Fibroblast of skin of scalp (primary cell): ENCODE measurements around the gene MTRF1.
"Not testable (repeated sequence)": the region's sequence is repeated elsewhere in the genome, so short reads cannot be mapped to it uniquely, and the experiment has no call there.

Experiments used
- DNase-seq: peaks from one replicate; pipeline ENCODE4 v3.0.0-alpha.2; 2013

MTRF1 gene

DNA sequence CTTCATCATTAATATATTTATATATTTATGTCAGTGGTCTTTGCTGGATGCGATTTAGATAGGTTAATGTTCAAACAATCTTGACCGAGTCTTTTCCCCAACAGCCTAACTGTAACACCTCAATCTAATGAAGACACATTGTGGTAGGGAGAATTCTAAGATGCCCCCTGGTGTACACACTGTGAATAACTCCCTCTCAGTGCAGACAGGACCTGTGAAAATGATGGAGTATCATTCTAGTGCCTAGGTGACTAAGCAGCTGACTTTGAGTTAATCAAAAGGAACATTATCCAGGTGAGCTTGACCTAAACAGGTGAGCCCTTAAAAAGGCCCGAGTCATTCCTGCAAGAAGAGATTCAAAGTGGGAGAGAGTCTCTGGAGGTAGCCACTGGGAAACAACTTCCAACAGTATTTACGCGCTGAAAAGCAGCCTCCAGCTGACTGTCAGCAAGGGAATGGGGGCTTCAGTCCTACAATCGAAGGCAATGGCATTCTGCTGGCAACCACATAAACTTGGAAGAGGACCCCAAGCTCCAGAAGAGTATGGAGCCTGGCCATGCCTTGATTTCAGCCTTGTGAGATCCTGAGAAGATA lies 41.0 kb downstream of the MTRF1 start:
- peak; percentile 57 for DNase-seq

DNA sequence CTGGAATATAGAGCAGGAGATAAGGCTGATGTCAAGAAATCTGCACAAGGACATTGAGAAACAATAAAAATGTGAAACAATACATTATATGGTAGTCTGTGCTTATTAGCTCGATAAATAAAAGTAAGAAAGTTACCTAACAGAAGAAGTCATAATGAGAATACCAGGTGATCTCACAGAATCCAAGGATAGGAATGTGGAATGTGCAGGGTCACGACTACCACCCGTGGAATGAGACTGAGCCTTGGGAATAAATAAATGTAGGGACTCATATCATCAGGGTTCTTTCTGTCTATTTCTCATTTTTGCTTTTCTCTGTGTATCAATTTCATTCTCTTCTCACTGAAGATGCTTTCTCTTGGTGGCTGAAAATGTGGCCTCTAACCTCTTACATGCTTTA lies 43.0 kb downstream of the MTRF1 start:
- DNase-seq = no peak

DNA sequence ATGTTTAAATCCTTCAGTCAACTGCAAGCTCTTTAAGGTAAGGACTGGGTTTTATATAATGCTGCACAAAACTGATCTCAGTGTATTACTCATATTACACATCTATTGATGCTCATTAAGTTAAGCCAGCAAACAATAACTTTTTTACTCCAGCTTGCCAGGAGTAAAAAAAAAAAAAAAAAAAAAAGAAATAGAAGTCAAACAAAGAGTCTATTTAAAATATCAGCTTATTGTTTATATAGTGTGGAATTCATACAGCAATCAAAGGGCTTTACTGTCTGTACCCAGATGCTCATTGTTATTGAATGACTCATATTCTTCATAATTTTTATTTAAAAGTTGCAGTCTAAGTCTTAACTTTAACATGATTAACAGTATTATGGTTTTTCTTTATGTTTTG lies 47.2 kb downstream of the MTRF1 start:
- peak; percentile 55 for DNase-seq

GRCh38 chr13:41213919-41214318 lies 49.5 kb downstream of the MTRF1 start:
- DNase-seq = no peak

- no peak for DNase-seq
These were observed 50.1 kb downstream of the MTRF1 start for GRCh38 chr13:41213316-41213715.

DNA sequence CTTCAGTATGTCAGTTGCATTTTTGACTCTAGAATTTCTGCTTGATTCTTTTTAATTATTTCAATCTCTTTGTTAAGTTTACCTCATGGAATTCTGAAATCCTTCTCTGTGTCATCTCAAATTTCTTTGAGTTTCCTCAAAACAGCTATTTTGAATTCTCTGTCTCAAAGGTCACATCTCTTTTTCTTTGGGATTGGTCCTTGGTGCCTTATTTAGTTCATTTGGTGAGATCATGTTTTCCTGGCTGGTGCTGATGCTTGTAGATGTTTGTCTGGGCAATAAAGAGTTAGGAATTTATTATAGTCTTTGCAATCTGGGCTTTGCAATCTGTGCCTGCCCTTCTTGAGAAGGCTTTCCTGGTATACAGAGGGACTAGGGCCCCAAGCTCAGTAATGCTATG lies 50.5 kb downstream of the MTRF1 start:
- no peak for DNase-seq

DNA sequence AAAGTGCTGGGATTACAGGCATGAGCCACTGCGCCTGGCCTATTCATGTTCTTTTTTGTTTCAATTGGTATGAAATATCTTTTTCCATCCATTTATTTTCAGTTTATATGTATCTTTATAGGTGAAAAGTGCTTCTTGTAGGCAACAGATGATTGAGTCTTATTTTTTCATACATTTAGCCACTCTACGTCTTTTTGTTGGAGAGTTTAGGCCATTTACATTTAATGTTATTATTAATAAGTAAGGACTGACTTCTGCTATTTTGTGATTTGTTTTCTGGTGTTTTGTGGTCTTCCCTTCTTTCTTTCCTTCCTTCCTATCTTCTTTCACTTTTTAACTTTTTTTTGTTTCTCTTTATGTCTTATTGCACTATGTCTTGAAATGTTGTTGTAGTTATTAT lies 52.3 kb downstream of the MTRF1 start:
- no peak for DNase-seq

DNA sequence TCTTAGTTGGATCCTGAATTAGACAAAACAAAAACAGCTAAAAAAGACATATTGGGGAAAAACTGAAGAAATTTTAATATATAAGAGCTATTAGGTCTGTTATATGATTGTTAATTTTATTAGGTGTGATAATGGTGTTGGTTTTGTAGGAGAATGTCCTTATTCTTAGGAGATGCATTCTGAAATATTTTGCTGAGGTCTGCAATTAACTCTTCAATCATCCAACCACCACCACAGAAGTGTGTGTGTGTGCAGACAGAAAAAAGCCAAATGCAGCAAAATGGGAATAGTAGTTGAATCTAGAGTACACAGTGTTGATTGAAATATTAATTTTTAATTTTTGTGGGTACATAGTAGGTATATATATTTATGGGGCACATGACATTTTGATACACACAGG lies 56.9 kb downstream of the MTRF1 start:
- DNase-seq = no peak

DNA sequence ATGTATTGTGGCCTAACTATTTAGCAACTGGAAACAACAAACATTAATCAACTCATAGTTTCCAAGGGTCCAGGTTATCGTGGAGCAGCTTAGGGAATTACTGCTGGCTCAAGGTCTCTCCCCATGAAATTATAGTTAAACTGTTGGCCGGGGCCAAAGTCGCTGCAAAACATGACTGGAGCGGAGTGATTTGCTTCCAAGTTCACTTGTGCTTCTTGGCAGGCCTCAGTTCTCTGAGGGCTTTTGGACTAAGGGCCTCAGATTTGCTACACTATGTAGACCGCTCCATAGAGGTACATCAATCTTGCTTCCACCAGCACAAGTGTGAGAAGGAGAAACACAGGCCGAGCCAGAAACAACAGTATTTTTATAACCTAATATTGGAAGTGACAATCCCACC lies 59.6 kb downstream of the MTRF1 start:
- DNase-seq = no peak

DNA sequence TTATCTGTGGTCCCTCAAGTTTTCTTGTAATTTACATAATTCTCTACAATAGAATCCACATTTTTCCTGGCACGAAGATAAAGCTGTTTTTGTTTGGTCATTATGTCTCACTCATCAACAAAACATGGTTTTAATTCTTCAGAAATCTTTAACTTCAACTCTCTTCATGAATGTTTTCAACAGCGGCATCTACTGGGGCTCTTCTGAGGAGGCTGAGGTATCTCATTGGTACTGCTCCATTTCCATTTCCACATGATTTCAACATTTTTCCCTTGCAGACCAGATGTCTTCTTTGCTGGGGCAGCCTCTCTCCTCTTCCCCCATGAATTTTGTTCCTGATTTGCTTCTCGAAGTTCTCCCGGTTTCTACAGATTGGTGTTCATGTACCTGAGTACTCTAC lies 63.2 kb downstream of the MTRF1 start:
- DNase-seq = no peak

DNA sequence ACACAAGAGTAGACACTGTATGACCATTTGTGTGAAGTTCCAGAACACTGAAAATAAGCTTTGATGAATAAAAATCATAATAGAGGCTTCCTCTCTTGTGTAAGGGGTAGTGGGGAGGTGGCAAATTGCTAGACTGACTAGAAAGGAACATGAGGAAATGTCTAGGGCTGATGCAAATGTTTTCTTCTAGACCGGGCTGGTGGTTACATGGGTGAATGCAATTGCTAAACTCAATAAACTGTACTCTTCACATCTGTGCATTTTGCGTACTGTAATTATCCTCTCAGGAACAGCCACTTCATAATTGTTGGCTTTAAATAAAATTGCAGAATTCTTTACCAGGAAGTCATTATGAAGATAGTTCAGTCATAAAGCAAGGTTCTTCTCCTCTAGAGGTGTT lies 63.9 kb downstream of the MTRF1 start:
- no peak for DNase-seq

- DNase-seq = no peak
These were observed 64.3 kb downstream of the MTRF1 start for GRCh38 chr13:41199079-41199478.

GRCh38 chr13:41196620-41197019 lies 66.8 kb downstream of the MTRF1 start:
- DNase-seq = peak; percentile 21

- no peak for DNase-seq
These were observed 67.4 kb downstream of the MTRF1 start for GRCh38 chr13:41196011-41196410.

- DNase-seq = peak; percentile 99
These were observed 69.2 kb downstream of the MTRF1 start, which contains the start of gene KBTBD7 for GRCh38 chr13:41193919-41194824. KBTBD7 (minus strand) TSS chr13:41194569; CDS start chr13:41194257, 312 bp downstream.

DNA sequence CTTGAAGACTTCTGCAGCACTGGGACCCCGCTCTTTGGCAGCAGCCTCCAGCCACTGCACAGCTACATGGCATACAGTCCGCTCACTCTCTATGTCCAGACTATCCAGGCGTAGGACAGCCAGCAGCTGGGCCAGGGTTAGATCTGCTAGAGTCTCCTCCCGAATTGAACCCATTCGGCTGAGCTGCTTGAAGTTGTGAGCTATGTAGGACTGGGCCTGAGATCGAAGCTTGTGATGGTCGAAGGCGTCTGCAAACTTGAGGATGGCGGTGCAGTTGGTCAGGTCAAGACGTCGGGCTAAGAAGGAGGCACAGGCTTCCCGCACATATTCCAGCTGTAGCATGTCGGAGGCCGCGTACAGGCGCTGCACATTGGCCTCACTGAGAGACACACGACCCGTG lies 69.9 kb downstream of the MTRF1 start:
- no peak for DNase-seq

DNA sequence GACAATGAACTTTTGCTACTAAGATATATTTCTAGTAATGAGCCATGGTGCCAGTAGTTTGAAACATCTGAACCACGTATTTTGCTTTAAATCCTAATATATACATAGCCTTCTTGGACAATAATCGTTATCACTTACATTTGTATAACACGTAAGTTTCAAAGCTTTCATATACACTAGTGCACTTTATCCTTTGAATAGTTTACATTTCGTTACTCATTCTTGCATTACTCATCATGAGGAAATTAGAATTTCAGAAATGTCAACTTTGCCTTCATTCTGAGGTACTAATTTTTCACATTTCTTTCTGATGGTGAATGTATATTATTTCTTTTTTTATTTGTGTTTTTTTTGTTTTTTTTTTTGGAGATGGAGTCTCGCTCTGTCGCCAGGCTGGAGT lies 74.8 kb downstream of the MTRF1 start:
- DNase-seq = peak; percentile 38

GRCh38 chr13:41186481-41186880 lies 76.9 kb downstream of the MTRF1 start:
- no peak for DNase-seq

DNA sequence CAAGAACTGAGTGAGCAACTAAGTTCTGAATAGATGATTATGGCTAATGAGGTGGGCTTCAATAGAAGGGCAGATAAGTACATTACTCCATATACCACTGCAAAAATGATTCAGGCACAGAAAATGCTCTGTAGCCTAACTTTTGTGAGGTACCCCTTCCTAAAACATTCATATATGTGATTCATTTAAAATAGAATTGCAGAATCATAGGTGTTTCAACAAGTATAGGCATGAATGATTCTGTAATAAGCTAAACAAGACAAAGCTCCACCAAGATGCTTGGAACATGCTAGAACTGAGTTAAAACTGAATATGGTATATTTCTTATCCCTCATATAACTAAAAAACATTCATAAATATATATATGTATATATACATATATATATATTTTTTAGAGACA lies 81.1 kb downstream of the MTRF1 start:
- no peak for DNase-seq

- peak; percentile 49 for DNase-seq
These were observed 83.7 kb downstream of the MTRF1 start for GRCh38 chr13:41179593-41180250.

- no peak for DNase-seq
These were observed 85.3 kb downstream of the MTRF1 start for GRCh38 chr13:41178040-41178439.

DNA sequence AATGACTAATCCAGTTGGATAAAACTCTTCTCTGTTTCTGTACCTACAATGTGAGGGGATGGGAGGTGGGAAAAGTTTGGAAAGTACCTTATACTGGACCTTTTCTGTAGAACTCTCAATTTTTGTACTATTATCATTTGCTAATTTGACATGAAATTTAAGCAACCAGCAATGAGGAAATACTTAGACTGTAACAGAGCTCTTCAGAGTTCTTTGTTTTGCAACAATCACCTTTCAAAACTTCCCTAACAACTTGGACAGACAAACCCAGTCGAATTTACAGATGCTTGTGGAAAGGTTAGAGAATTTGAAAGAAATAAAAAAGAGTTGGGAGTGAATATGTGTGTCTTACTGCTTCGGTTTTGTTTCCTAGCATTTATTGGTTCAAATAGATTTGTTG lies 85.8 kb downstream of the MTRF1 start:
- DNase-seq = no peak

DNA sequence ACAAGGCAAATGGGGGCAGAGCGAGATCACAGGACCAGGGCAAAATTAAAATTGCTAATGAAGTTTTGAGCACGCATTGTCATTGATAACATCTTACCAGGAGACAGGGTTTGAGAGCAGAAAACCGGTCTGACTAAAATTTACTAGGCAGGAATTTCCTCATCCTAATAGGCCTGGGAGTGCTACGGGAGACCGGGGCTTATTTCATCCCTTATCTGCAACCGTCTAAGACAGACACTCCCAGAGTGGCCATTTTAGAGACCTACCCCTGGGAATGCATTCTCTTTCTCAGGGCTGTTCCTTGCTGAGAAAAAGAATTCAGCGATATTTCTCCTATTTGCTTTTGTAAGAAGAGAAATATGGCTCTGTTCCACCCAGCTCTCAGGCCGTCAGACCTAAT lies 87.8 kb downstream of the MTRF1 start:
- not testable (repeated sequence) for DNase-seq
